GM19351 (cell line): Measurements from ENCODE around the gene MAPK8IP1.

ENCODE experiments used
- ATAC-seq: cut with Tn5 transposase; IDR thresholded peaks from one replicate; pipeline ENCODE4 v1.9.1; 2021; ENCODE audit warnings: mild to moderate bottlenecking, moderate library complexity; ENCODE audit not compliant: unreplicated experiment

The MAPK8IP1 gene

GRCh38 chr11:45859661-45860140 lies 25.8 kb upstream of the MAPK8IP1 start:
- no peak for ATAC-seq

GRCh38 chr11:45860348-45860747 lies 25.1 kb upstream of the MAPK8IP1 start:
- ATAC-seq, result no peak

- no peak for ATAC-seq
Observed at GRCh38 chr11:45860764-45861510, 24.5 kb upstream of the MAPK8IP1 start.

- no peak for ATAC-seq
Observed at GRCh38 chr11:45864041-45864440, 21.4 kb upstream of the MAPK8IP1 start.

- no peak for ATAC-seq
Observed at GRCh38 chr11:45869551-45869950, 15.9 kb upstream of the MAPK8IP1 start.

GRCh38 chr11:45870706-45871105 lies 14.7 kb upstream of the MAPK8IP1 start:
- ATAC-seq, result no peak

- no peak for ATAC-seq
Observed at GRCh38 chr11:45871638-45872037, 13.8 kb upstream of the MAPK8IP1 start.

- ATAC-seq, result no peak
Observed at GRCh38 chr11:45872651-45873356, 12.6 kb upstream of the MAPK8IP1 start.

GRCh38 chr11:45876401-45876800 lies 9.1 kb upstream of the MAPK8IP1 start:
- ATAC-seq, result no peak

GRCh38 chr11:45877221-45877620 lies 8.2 kb upstream of the MAPK8IP1 start:
- no peak for ATAC-seq

GRCh38 chr11:45877845-45878244 lies 7.6 kb upstream of the MAPK8IP1 start:
- ATAC-seq, result no peak

GRCh38 chr11:45879803-45880686 lies 5.4 kb upstream of the MAPK8IP1 start:
- no peak for ATAC-seq

- no peak for ATAC-seq
Observed at GRCh38 chr11:45880772-45881570, 4.5 kb upstream of the MAPK8IP1 start.

GRCh38 chr11:45881708-45882368 lies 3.6 kb upstream of the MAPK8IP1 start:
- no peak for ATAC-seq

- no peak for ATAC-seq
Observed at GRCh38 chr11:45884596-45885185, 760 bp upstream of the MAPK8IP1 start.

- ATAC-seq, result no peak
Observed at GRCh38 chr11:45885921-45886721, 670 bp downstream of the MAPK8IP1 start.

- ATAC-seq, result no peak
Observed at GRCh38 chr11:45886816-45887520, 1.5 kb downstream of the MAPK8IP1 start.

GRCh38 chr11:45887587-45887986 lies 2.1 kb downstream of the MAPK8IP1 start:
- no peak for ATAC-seq
